Stimulated activated CD4-positive, alpha-beta T cell treated with anti-CD3 and anti-CD28 coated beads, Interleukin-1b, Interleukin-23, amount 100 ng/mL, for 4 hours (primary cell): ENCODE results near the gene SYCE1L.

ENCODE experiments used
- DNase-seq, 2 donors: peaks; one replicate each; pipeline ENCODE4 v3.0.0-alpha.2; 2020; ENCODE audit warnings: low read depth in 2 of 2

SYCE1L gene

GRCh38 chr16:77250400-77250799 is 51.2 kb downstream of the SYCE1L start:
- no peak for DNase-seq
